A673 (cell line): ENCODE results near the gene WNK2.

Source experiments
- CTCF ChIP-seq: fragments of 300-800, 200-600 bp; sonication (generic); conservative IDR thresholded peaks from 2 replicates; pipeline ENCODE4 v1.5.1; 2017; ENCODE audit warnings: low read depth, mild to moderate bottlenecking, antibody characterized with exemption, low read length, moderate library complexity, mixed read lengths
- EZH2 ChIP-seq: fragments of 200-600 bp; sonication (generic); IDR thresholded peaks from 2 replicates; pipeline ENCODE4 v1.6.1; 2017; ENCODE audit warnings: borderline replicate concordance, low read depth, mild to moderate bottlenecking, mixed read lengths, antibody characterized with exemption, low read length; ENCODE audit not compliant: poor library complexity, severe bottlenecking

GRCh38 chr9:93364734-93365426 lies 180.9 kb downstream of the WNK2 start:
- no peak for TF ChIP-seq CTCF
- TF ChIP-seq EZH2: no peak
